ENCODE data around the gene TANC1.

TANC1 gene

DNA sequence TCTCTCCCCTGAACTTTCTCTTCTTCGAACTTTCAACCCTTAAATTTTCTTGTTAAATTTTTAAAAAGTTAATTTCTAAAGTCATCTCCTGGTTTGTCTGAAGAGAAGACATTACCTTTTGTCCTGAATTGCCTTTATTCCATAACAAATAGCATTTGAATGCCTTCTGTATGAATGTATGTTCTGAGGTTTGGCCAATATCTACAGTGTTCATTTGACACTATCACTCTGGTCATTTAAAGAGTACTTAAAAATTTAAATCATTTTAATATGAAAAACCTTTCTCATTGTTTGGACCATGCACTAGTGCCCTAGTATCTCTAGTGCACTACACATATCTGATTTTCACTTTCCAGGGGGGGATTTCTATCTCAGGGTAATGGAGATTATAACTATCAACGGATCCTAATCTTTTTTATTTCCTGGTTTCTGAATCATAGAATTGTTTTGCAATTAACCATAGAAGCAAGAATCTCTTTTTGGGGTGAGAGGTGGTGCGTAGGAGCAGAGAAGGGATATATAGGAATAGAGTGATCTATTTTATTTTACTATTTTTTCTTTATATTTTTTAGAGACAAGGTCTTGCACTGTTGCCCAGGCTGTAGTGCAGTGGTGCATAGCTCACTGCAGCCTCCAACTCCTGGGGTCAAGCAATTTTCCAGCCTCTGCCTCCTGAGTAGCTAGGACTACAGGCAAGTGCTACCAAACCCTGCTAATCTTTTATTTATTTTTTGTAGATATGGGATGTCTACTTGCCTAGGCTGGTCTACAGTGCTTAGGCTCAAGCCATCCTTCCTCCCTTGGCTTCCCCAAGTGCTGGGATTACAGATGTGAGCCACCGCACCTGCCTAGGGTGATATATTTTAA lies 25.5 kb downstream of the TANC1 start:
- no peak for DNase-seq (ENCODE audit: low read depth in 4 of 4, low spot score in 1 of 4)

- no peak for DNase-seq (ENCODE audit: low read depth in 4 of 4, low spot score in 1 of 4)
These were observed 26.7 kb downstream of the TANC1 start for GRCh38 chr2:158994920-158995676.

DNA sequence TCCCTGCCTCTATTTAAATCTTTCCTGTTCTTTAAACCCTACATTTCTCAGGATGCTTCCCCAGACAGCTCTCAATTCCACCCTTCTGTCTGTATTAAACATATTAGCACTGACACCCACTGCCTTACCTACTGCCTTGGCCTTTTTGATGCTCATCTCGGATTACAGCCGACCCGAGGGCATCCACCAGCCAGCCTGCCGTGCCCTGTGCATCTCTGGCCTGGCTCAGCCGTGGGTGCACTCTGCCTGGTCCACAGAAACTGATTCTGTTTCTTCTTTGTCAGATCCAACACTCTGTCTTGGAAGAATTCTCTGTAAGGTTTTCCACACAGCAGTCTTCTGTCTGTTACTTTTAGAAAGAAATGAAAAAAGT lies 27.2 kb downstream of the TANC1 start:
- no peak for DNase-seq (ENCODE audit: low read depth in 4 of 4, low spot score in 1 of 4)

DNA sequence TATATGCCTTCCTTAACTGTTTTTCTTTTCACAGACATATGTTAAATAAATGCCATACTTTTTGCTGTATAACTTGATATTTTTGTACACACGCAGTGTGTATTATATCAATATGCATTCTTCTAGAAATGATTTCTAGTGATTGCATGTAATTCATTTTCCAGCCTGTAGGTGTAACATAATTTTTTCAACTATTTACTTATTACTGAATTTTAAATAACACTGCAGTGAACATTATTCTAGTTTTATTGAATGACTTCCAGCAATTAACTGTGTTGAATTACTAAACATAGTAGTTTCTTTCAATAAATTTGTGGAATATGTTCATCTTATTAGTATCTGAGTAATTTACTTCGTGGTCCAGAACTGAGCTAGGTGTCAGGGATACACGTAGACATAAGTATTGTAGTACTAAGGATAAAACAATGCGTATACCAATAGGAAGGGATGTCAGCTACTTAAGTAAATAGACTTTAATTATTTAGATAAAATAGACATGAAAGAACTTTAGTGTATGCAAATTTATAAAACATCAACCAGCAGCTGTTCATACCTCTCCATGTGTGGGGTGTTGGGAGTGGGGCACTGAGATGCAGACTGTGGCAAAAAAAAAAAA lies 28.0 kb downstream of the TANC1 start:
- DNase-seq (ENCODE audit: low read depth in 4 of 4, low spot score in 1 of 4): no peak

DNA sequence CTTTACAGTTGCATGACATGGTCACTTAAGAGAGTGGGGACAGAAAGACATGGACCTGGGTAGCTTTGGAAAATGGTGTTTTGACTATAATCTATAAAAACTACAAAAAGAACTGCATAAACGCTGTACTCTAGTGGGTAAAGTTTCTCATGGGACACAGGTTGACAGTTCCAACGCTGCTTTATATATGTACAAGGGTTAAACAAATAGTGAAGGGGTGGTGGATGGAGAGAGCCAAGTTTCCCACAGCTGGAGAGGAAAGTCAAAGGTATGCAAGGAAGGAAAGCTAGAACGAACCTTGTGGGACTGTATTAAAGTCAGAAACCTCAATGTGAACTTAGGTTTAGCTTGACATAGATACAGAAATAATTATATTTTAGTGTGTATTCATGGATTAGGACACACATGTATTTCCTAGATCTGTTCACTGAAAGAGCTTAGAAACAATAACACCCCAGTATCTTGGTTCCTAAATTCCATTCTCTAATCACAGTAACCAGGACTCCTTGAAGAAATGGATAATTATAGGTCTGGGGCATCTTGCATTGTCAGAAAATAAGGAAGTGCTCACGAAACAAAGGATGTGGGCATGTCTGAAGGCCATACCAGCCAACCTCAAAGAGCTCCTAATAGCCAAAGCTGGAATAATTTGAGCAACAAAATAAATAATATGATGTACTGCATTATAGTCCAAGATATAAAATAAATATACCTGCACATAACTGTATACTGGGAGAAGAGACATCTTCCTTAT lies 28.8 kb downstream of the TANC1 start:
- no peak for DNase-seq (ENCODE audit: low read depth in 4 of 4, low spot score in 1 of 4)

DNA sequence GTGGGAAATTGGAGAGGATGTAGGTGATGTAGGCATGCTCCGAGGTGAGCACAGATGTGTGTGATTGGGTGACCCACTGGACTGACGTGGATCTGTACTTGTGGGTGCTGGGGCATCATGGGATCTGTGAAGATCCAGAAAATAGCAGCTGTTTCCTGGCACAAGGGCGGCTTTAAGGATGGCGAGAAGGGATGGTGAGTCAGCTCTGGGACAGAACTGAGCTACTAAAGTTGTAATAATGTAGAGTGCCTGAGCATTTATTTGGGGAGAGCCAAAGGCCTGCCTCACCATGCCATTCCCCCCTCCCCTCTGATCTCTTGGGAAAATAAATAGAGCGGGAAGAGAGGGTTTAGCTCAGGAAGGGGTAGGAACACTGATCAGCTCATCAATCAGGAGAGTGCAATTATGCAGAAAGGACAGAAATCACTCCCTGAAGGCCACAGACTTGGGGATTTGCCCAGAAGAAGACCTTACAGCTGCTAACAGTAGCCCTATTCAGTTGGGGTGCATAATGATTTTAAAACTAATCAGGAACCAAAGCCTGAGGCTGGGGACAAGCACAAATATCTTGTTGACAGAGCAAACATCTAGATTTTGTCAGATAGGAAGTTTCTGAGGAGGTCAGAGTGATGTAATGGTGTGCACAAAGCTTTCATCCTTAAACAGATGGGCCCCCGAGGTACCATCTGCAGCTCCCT lies 30.3 kb downstream of the TANC1 start:
- DNase-seq (ENCODE audit: low read depth in 4 of 4, low spot score in 1 of 4): no peak

GRCh38 chr2:158999458-158999857 lies 31.0 kb downstream of the TANC1 start:
- no peak for DNase-seq (ENCODE audit: low read depth in 4 of 4, low spot score in 1 of 4)

GRCh38 chr2:159000072-159000471 lies 31.6 kb downstream of the TANC1 start:
- no peak for DNase-seq (ENCODE audit: low read depth in 4 of 4, low spot score in 1 of 4)

GRCh38 chr2:159002462-159003111 lies 34.1 kb downstream of the TANC1 start:
- no peak for DNase-seq (ENCODE audit: low read depth in 4 of 4, low spot score in 1 of 4)

DNA sequence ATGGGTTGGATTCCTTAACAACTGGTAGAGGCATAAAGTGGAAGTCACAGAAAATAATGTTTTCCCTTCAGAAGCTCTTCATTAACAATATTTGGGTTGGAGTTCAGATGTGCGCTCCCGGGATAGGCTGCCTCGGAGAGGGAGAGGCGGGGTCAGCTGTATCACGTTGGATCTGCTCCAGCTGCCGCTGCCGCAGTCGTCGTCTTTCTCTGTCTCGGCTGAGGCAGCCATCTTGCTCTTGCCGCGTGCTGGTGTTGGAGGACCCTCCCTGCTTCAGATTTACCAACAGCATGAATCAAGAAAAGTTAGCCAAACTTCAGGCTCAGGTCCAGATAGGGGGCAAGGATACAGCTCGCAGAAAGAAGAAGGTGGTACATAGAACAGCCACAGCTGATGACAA lies 35.1 kb downstream of the TANC1 start:
- no peak for DNase-seq (ENCODE audit: low read depth in 4 of 4, low spot score in 1 of 4)

DNA sequence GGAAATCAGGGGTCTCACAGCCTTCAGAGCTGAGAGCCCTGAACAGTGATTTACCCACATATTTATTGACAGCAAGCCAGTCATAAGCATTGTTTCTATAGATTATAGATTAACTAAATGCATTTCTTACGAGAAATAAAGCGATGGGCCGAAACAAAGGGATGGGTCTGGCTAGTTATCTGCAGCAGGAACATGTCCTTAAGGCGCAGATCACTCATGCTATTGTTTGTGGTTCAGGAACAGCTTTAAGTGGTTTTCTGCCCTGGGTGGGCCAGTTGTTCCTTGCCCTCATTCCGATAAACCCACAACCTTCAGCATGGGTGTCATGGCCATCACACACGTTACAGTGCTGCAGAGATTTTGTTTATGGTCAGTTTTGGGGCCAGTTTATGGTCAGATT lies 36.4 kb downstream of the TANC1 start:
- no peak for DNase-seq (ENCODE audit: low read depth in 4 of 4, low spot score in 1 of 4)

DNA sequence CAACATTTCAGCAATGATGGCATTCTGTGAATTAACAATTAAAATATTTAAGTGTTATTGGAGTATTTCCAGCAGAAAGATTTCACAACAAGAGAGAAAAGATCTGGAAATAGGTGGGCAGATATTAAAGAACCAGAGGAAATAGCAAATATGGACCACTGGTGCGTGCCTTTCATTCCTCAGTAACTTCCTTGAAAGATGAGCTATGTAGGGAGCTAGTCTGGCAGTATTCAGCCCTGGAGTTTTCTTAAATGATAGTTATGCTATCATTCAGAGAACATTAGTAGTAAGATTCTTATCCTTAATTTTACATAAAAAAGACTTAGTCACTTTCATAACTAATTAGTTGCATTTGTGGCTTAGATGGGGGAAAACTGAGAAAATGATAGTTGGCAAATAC lies 41.5 kb downstream of the TANC1 start:
- DNase-seq (ENCODE audit: low read depth in 4 of 4, low spot score in 1 of 4): no peak

GRCh38 chr2:159010340-159010739 lies 41.9 kb downstream of the TANC1 start:
- no peak for DNase-seq (ENCODE audit: low read depth in 4 of 4, low spot score in 1 of 4)

- DNase-seq (ENCODE audit: low read depth in 4 of 4, low spot score in 1 of 4): no peak
These were observed 42.5 kb downstream of the TANC1 start for GRCh38 chr2:159010963-159011362.

GRCh38 chr2:159012142-159012541 lies 43.7 kb downstream of the TANC1 start:
- DNase-seq (ENCODE audit: low read depth in 4 of 4, low spot score in 1 of 4): no peak

GRCh38 chr2:159013103-159013502 lies 44.7 kb downstream of the TANC1 start:
- DNase-seq (ENCODE audit: low read depth in 4 of 4, low spot score in 1 of 4): no peak

GRCh38 chr2:159015174-159015573 lies 46.7 kb downstream of the TANC1 start:
- DNase-seq (ENCODE audit: low read depth in 4 of 4, low spot score in 1 of 4): no peak

DNA sequence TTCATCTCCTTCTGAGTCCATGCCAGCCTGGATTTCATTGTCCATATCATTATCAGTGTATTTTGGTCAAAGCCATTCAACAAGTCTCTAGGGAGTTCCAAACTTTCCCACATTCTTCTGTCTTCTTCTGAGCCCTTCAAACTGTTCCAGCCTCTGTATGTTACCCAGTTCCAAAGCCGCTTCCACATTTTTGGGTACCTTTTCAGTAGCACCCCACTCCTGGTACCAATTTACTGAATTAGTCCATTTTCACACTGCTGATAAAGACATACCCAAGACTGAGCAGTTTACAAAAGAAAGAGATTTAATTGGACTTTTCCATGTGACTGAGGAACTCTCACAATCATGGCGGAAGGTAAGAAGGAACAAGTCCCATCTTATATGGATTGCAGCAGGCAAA lies 47.4 kb downstream of the TANC1 start:
- no peak for DNase-seq (ENCODE audit: low read depth in 4 of 4, low spot score in 1 of 4)

DNA sequence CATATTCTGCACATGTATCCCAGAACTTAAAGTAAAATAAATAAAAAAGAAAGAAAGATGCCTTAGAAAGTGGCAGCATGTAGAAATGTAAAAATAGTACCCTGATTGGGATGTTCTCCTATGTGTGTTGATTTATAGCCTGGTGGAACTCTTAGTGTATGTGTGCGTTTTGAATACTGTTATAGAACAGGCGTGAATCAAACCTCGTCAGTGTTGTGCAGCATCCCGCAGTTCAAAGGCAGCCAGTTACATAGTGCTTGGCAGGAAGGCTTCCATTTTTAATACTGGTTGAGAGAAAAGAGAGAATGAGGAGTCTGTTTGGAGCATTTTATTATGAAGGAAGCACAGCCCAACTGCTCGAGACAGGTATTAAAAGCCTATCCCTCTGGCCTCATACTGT lies 49.4 kb downstream of the TANC1 start:
- DNase-seq (ENCODE audit: low read depth in 4 of 4, low spot score in 1 of 4): no peak

DNA sequence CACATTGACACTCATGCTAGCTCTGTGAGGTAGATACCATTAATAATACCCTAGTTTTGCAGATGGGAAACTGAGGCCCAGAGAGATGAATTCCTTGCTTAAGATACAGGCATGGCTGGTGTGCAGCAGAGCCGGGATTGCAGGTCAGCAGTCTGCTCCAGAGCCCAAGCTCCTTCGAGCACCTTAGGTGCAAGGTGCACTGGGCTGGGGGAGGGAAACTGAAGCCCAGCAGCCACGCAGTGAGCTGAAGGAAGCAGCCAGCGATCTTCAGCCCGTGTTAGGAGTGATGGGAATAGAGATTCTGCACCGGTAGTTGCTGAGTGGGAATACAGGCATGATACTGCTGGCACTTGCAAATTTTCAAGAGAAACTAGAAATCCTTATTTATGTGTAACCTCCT lies 50.6 kb downstream of the TANC1 start:
- DNase-seq (ENCODE audit: low read depth in 4 of 4, low spot score in 1 of 4): no peak

Data from stimulated activated CD4-positive, alpha-beta T cell treated with anti-CD3 and anti-CD28 coated beads, Interleukin-1b, Interleukin-23, amount 100 ng/mL, for 24 hours (primary cell).